ENCODE data around the gene KLC1.
A peak's percentile ranks its signal among the peaks of the same experiment; 100 is the strongest.

- TF ChIP-seq POLR2A (IDR thresholded peaks at IDR 0.05) (peak in 1 of 2 donors; percentile 61), CTCF (IDR thresholded peaks at IDR 0.05) (no peak)
Measured at GRCh38 chr14:103628684-103629502, at the start of gene KLC1.
